Measurements from ENCODE around the gene CAV2.

DNA sequence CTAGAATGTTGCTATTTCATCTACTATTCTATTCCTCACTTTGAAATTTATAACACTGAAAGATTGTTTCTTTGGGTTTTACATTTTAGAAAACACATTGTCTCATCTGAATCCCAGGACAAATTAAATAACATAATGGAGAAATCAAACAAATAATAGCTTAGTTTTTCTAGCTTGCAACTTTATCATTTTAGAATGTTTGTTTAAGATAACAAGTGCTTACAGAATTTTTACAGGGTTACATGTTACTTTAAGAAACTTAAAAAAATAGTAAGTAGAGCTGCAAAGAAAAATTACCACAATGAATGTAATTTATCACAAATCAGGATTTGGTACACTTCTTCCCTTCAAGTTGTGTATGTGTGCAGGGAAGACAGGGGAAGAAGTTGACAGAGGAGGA, 11.3 kb downstream of the CAV2 start:
- TF ChIP-seq, protein P1, sequence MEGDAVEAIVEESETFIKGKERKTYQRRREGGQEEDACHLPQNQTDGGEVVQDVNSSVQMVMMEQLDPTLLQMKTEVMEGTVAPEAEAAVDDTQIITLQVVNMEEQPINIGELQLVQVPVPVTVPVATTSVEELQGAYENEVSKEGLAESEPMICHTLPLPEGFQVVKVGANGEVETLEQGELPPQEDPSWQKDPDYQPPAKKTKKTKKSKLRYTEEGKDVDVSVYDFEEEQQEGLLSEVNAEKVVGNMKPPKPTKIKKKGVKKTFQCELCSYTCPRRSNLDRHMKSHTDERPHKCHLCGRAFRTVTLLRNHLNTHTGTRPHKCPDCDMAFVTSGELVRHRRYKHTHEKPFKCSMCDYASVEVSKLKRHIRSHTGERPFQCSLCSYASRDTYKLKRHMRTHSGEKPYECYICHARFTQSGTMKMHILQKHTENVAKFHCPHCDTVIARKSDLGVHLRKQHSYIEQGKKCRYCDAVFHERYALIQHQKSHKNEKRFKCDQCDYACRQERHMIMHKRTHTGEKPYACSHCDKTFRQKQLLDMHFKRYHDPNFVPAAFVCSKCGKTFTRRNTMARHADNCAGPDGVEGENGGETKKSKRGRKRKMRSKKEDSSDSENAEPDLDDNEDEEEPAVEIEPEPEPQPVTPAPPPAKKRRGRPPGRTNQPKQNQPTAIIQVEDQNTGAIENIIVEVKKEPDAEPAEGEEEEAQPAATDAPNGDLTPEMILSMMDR (IDR thresholded peaks at IDR 0.05), result no peak
- no peak for TF ChIP-seq POLR2A (IDR thresholded peaks at IDR 0.05)

All from right lobe of liver (tissue), 4 donors.